Thoracic aorta (tissue), 2 donors: Measurements from ENCODE around the gene TACC2. TPM values are rescaled to one million over a fixed set of nuclear protein-coding genes. Genes with fewer than 3 reads are reported as not detected.

ENCODE experiments used
- ATAC-seq: fragments of 150-250 bp; one replicate; pipeline ENCODE4 v1.8.0; 2017; ENCODE audit warnings: low read depth; ENCODE audit not compliant: insufficient number of reproducible peaks, low FRiP score
- DNase-seq: peaks from one replicate; pipeline ENCODE4 v3.0.0-alpha.2; 2020; ENCODE audit warnings: low spot score
- H3K27ac ChIP-seq, 2 donors: fragments of 200-600 bp; sonication (generic); 1 replicate in 1 of 2; 2 replicates in 1 of 2; pipeline ENCODE4 v1.5.1; 2016; ENCODE audit warnings: mild to moderate bottlenecking in 2 of 2, moderate library complexity in 2 of 2
- H3K27me3 ChIP-seq: fragments of 200-600 bp; sonication (generic); replicated peaks from 2 replicates; pipeline ENCODE4 v1.6.0; 2016; ENCODE audit warnings: mild to moderate bottlenecking; ENCODE audit not compliant: insufficient read depth
- H3K36me3 ChIP-seq: fragments of 200-600 bp; sonication (generic); one replicate; pipeline ENCODE4 v1.5.1; 2016
- H3K4me1 ChIP-seq, 2 donors: fragments of 200-600 bp; sonication (generic); 1 replicate in 1 of 2; 2 replicates in 1 of 2; pipeline versions ENCODE4 v1.5.1 to v1.6.0; 2016; ENCODE audit warnings: low read depth in 2 of 2, mild to moderate bottlenecking in 1 of 2; ENCODE audit not compliant: control insufficient read depth in 1 of 2
- H3K4me3 ChIP-seq: fragments of 200-600 bp; sonication (generic); 2 replicates; pipeline ENCODE4 v1.5.1; 2016; ENCODE audit warnings: mild to moderate bottlenecking
- H3K9me3 ChIP-seq: fragments of 200-600 bp; sonication (generic); 2 replicates; pipeline ENCODE4 v1.5.1; 2016
- total RNA-seq, 2 donors: library from RNA; depleted of rRNA; stranded (reverse); fragments of >200 nt; gene quantifications; one replicate each; pipeline versions ENCODE4 v1.1.0 to v1.2.3, GENCODE V29; 2016
- TF ChIP-seq, protein P1 (sequence below): fragments of 200-600 bp; sonication (generic); IDR thresholded peaks from one replicate; pipeline ENCODE4 v1.5.1; 2019; ENCODE audit warnings: antibody characterized with exemption

TACC2 gene
- total RNA-seq, 2 donors from 2014 or later = 52.1 to 71.0 TPM

DNA sequence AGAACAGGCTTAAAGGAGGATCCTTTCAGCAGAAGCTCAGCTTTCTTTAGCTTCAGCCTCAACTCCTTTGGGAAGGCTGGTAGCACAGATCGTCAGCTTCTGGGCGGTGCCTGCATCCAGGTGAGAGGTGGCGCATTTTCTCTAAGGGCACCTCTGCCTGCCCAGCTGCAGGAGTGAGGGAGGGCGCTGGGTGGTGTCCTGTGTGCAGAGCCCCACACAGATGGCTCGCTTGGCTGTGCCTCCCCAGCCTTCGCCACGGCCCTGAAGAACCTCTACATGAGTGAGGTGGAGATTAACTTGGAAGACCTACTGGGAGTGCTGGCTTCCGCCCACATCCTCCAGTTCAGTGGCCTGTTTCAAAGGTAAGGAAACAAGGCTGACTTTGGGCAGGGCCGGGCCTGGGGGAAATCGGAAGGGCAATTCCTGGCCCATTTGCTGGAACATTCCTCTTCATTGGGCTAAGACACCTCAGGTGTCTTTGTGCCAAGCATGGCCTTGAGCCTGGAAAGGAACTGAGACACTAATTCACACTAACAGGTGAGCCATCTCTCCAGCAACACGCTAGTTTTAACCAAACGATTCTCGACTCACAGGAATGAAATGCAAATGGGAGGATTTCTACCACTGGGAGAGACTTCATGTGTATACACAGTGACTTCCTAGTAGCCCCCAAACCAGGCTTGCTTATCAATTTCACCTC is 302.0 kb downstream of the TACC2 start:
- H3K9me3 ChIP-seq = no peaks in the 10 kb centered on the region
- H3K4me1 ChIP-seq = peaks cover 12 to 25% of the 10 kb centered on the region in 2 donors
- H3K4me3 ChIP-seq = no peak overlapping the region
- TF ChIP-seq, protein P1, sequence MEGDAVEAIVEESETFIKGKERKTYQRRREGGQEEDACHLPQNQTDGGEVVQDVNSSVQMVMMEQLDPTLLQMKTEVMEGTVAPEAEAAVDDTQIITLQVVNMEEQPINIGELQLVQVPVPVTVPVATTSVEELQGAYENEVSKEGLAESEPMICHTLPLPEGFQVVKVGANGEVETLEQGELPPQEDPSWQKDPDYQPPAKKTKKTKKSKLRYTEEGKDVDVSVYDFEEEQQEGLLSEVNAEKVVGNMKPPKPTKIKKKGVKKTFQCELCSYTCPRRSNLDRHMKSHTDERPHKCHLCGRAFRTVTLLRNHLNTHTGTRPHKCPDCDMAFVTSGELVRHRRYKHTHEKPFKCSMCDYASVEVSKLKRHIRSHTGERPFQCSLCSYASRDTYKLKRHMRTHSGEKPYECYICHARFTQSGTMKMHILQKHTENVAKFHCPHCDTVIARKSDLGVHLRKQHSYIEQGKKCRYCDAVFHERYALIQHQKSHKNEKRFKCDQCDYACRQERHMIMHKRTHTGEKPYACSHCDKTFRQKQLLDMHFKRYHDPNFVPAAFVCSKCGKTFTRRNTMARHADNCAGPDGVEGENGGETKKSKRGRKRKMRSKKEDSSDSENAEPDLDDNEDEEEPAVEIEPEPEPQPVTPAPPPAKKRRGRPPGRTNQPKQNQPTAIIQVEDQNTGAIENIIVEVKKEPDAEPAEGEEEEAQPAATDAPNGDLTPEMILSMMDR = no peak
- ATAC-seq (no peak), DNase-seq (no peak)
- H3K36me3 ChIP-seq = no peaks in the 10 kb centered on the region
- no peaks in the 10 kb centered on the region for H3K27me3 ChIP-seq
- no peak overlapping the region for H3K27ac ChIP-seq

- no peaks in the 10 kb centered on the region for H3K27me3 ChIP-seq
- TF ChIP-seq, protein P1 = no peak
- H3K36me3 ChIP-seq = no peaks in the 10 kb centered on the region
- no peak overlapping the region for H3K27ac ChIP-seq
- no peak overlapping the region for H3K4me3 ChIP-seq
- H3K4me1 ChIP-seq = peaks cover 12 to 21% of the 10 kb centered on the region in 2 donors
- DNase-seq = no peak
- no peaks in the 10 kb centered on the region for H3K9me3 ChIP-seq
- ATAC-seq = no peak
These were observed 302.8 kb downstream of the TACC2 start for GRCh38 chr10:122291739-122292138.

DNA sequence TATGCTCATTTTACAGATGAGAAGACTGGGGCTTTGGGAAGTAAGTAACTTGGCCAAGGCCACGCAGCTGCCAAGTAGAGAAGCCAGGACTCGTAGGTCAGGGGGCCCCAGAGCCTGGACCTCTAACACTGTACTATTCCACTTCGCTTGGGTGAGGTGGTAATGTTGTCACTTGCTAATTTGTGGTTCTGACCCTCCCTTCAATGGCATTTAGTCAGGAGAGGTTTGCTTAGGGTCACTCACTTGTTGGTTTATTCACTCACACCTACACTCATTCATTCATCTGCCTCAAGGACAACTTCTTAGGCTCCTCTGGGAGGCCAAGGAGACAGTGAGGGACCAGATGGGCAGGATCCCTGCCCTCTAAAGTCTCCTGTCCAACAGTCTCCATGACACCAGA is 303.4 kb downstream of the TACC2 start:
- DNase-seq (no peak), ATAC-seq (no peak)
- H3K27ac ChIP-seq = no peak overlapping the region
- no peaks in the 10 kb centered on the region for H3K27me3 ChIP-seq
- H3K36me3 ChIP-seq = no peaks in the 10 kb centered on the region
- no peaks in the 10 kb centered on the region for H3K9me3 ChIP-seq
- peaks cover 8 to 15% of the 10 kb centered on the region in 2 donors for H3K4me1 ChIP-seq
- H3K4me3 ChIP-seq = no peak overlapping the region
- TF ChIP-seq, protein P1 = no peak

- ATAC-seq (no peak), DNase-seq (no peak)
- TF ChIP-seq, protein P1 = no peak
- H3K27ac ChIP-seq = no peak overlapping the region
- no peaks in the 10 kb centered on the region for H3K27me3 ChIP-seq
- no peak overlapping the region for H3K4me3 ChIP-seq
- no peaks in the 10 kb centered on the region for H3K36me3 ChIP-seq
- H3K4me1 ChIP-seq = peaks cover 0 to 5% of the 10 kb centered on the region in 2 donors
- no peaks in the 10 kb centered on the region for H3K9me3 ChIP-seq
These were observed 304.4 kb downstream of the TACC2 start for GRCh38 chr10:122293156-122293960.

DNA sequence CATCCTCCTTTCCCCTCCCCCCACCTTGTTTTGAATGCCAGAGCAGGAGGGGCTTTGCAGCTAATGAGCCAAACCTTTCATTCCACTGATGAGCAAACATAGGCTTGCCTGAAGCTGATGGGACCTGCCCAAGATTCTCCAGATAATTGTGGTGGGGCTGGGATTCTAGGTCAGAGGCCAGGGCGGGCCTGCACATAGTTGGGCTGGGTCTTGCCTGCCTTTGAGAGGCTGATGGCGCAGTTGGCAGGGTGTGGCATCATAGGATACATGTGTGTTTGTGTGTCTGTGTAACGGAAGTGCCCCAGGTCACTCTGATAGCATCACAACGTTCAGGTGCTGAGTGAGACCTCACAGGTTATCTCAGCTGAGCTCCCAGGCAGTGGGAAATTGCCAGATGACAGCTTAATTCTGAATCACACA is 305.0 kb downstream of the TACC2 start:
- ATAC-seq (no peak), DNase-seq (no peak)
- no peak overlapping the region for H3K27ac ChIP-seq
- H3K4me1 ChIP-seq = peaks cover 0 to 1% of the 10 kb centered on the region in 2 donors
- H3K9me3 ChIP-seq = no peaks in the 10 kb centered on the region
- TF ChIP-seq, protein P1 = no peak
- no peaks in the 10 kb centered on the region for H3K27me3 ChIP-seq
- H3K36me3 ChIP-seq = no peaks in the 10 kb centered on the region
- no peak overlapping the region for H3K4me3 ChIP-seq
